SK-N-SH treated with all-trans-retinoic acid at 6 μM for 48 hours (cell line): ENCODE data around the gene GLYR1.
"Not testable (repeated sequence)": the region's sequence is repeated elsewhere in the genome, so short reads cannot be mapped to it uniquely, and the experiment has no call there.

ENCODE experiments used
- ATAC-seq: fragments of 200-7000 bp; cut with Tn5 transposase; 3 replicates; pipeline ENCODE4 v1.9.1; 2020; ENCODE audit warnings: mild to moderate bottlenecking, moderate library complexity
- ARNTL ChIP-seq: fragments of 450-650 bp; formaldehyde crosslinking; IDR thresholded peaks from 2 replicates; pipeline ENCODE4 v1.5.0; 2020; ENCODE audit warnings: low read depth, mild to moderate bottlenecking, moderate library complexity, borderline replicate concordance
- CREB5 ChIP-seq: fragments of 250-450 bp; sonication (Bioruptor Pico); IDR thresholded peaks from 2 replicates; pipeline ENCODE4 v1.5.1; 2020; ENCODE audit warnings: low read depth, mild to moderate bottlenecking, moderate library complexity
- CSRNP3 ChIP-seq: fragments of 250-450 bp; sonication (Bioruptor Pico); IDR thresholded peaks from 2 replicates; pipeline ENCODE4 v1.5.1; 2021; ENCODE audit warnings: mild to moderate bottlenecking, moderate library complexity
- ESRRG ChIP-seq: fragments of 250-450 bp; sonication (Bioruptor Pico); IDR thresholded peaks from 2 replicates; pipeline ENCODE4 v1.6.1; 2021; ENCODE audit warnings: mild to moderate bottlenecking
- GLIS3 ChIP-seq: fragments of 250-450 bp; sonication (Bioruptor Pico); IDR thresholded peaks from 2 replicates; pipeline ENCODE4 v1.5.0; 2020; ENCODE audit warnings: mild to moderate bottlenecking, moderate library complexity
- PATZ1 ChIP-seq: fragments of 250-450 bp; sonication (Bioruptor Pico); IDR thresholded peaks from 2 replicates; pipeline ENCODE4 v1.8.0; 2020; ENCODE audit warnings: mild to moderate bottlenecking, moderate library complexity, borderline replicate concordance
- POU6F1 ChIP-seq: fragments of 250-450 bp; sonication (Bioruptor Pico); IDR thresholded peaks from 2 replicates; pipeline ENCODE4 v1.8.0; 2021; ENCODE audit warnings: low read depth, mild to moderate bottlenecking, moderate library complexity, borderline replicate concordance
- PPARA ChIP-seq: fragments of 250-450 bp; sonication (Bioruptor Pico); IDR thresholded peaks from 2 replicates; pipeline ENCODE4 v1.5.0; 2020; ENCODE audit warnings: mild to moderate bottlenecking, borderline replicate concordance
- RARB ChIP-seq: fragments of 250-450 bp; sonication (Bioruptor Pico); IDR thresholded peaks from 2 replicates; pipeline ENCODE4 v1.8.0; 2021; ENCODE audit warnings: mild to moderate bottlenecking, moderate library complexity
- SNAI2 ChIP-seq: fragments of 250-450 bp; sonication (Bioruptor Pico); IDR thresholded peaks from 2 replicates; pipeline ENCODE4 v1.5.0; 2020; ENCODE audit warnings: mild to moderate bottlenecking, moderate library complexity
- TCF4 ChIP-seq: fragments of 250-450 bp; sonication (Bioruptor Pico); IDR thresholded peaks from 2 replicates; pipeline ENCODE4 v1.8.0; 2021; ENCODE audit warnings: mild to moderate bottlenecking, moderate library complexity, borderline replicate concordance
- TSHZ2 ChIP-seq: fragments of 250-450 bp; sonication (Bioruptor Pico); IDR thresholded peaks from 2 replicates; pipeline ENCODE4 v1.5.0; 2020; ENCODE audit warnings: mild to moderate bottlenecking, moderate library complexity
- ZC3H10 ChIP-seq: fragments of 250-450 bp; sonication (Bioruptor Pico); IDR thresholded peaks from 2 replicates; pipeline ENCODE4 v1.5.1; 2021; ENCODE audit warnings: mild to moderate bottlenecking, moderate library complexity
- ZFP3 ChIP-seq: fragments of 250-450 bp; sonication (Bioruptor Pico); IDR thresholded peaks from 2 replicates; pipeline ENCODE4 v1.5.0; 2020; ENCODE audit warnings: mild to moderate bottlenecking, moderate library complexity
- ZFP30 ChIP-seq: fragments of 450-650 bp; formaldehyde crosslinking; IDR thresholded peaks from 2 replicates; pipeline ENCODE4 v1.5.0; 2022; ENCODE audit warnings: mild to moderate bottlenecking, moderate library complexity
- ZNF565 ChIP-seq: fragments of 450-650 bp; formaldehyde crosslinking; conservative IDR thresholded peaks from 2 replicates; pipeline ENCODE4 v1.5.0; 2020; ENCODE audit warnings: low read depth, mild to moderate bottlenecking, moderate library complexity
- ZNF8 ChIP-seq: fragments of 450-650 bp; formaldehyde crosslinking; IDR thresholded peaks from 2 replicates; pipeline ENCODE4 v1.5.0; 2020; ENCODE audit warnings: mild to moderate bottlenecking, moderate library complexity

The GLYR1 gene

GRCh38 chr16:4785758-4786433 is 61.2 kb downstream of the GLYR1 start:
- ATAC-seq: no peak
- TF ChIP-seq CREB5 (CRISPR knock-in tag) (no peak), PATZ1 (CRISPR knock-in tag) (no peak), ARNTL (CRISPR knock-in tag) (no peak), PPARA (no peak), ESRRG (CRISPR knock-in tag) (no peak), ZNF8 (CRISPR knock-in tag) (no peak), ZC3H10 (CRISPR knock-in tag) (no peak), TCF4 (CRISPR knock-in tag) (no peak)

- ATAC-seq: not testable (repeated sequence)
Measured at GRCh38 chr16:4784444-4784987, 62.6 kb downstream of the GLYR1 start.

- ATAC-seq: no peak
- TF ChIP-seq CREB5 (CRISPR knock-in tag): no peak
- TF ChIP-seq CSRNP3 (CRISPR knock-in tag): no peak
- no peak for TF ChIP-seq ZFP3 (CRISPR knock-in tag)
Measured at GRCh38 chr16:4783951-4784336, 63.1 kb downstream of the GLYR1 start.

- ATAC-seq: no peak
- TF ChIP-seq POU6F1 (CRISPR knock-in tag) (no peak), TSHZ2 (CRISPR knock-in tag) (no peak), ZC3H10 (CRISPR knock-in tag) (no peak), PPARA (no peak), CREB5 (CRISPR knock-in tag) (no peak), ZNF565 (no peak), RARB (CRISPR knock-in tag) (no peak), GLIS3 (no peak), ZNF8 (CRISPR knock-in tag) (no peak), ARNTL (CRISPR knock-in tag) (no peak), CSRNP3 (CRISPR knock-in tag) (no peak), SNAI2 (no peak), TCF4 (CRISPR knock-in tag) (no peak), ZFP30 (CRISPR knock-in tag) (no peak)
Measured at GRCh38 chr16:4783251-4783950, 63.7 kb downstream of the GLYR1 start.
